Measurements from ENCODE around the gene TTC19.
"Not testable (repeated sequence)": the region's sequence is repeated elsewhere in the genome, so short reads cannot be mapped to it uniquely, and the experiment has no call there.

Gene TTC19

GRCh38 chr17:16050844-16051243, 51.2 kb downstream of the TTC19 start:
- TF ChIP-seq, protein P1, sequence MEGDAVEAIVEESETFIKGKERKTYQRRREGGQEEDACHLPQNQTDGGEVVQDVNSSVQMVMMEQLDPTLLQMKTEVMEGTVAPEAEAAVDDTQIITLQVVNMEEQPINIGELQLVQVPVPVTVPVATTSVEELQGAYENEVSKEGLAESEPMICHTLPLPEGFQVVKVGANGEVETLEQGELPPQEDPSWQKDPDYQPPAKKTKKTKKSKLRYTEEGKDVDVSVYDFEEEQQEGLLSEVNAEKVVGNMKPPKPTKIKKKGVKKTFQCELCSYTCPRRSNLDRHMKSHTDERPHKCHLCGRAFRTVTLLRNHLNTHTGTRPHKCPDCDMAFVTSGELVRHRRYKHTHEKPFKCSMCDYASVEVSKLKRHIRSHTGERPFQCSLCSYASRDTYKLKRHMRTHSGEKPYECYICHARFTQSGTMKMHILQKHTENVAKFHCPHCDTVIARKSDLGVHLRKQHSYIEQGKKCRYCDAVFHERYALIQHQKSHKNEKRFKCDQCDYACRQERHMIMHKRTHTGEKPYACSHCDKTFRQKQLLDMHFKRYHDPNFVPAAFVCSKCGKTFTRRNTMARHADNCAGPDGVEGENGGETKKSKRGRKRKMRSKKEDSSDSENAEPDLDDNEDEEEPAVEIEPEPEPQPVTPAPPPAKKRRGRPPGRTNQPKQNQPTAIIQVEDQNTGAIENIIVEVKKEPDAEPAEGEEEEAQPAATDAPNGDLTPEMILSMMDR (IDR thresholded peaks at IDR 0.05; ENCODE audit: low read depth, low read length) = no peak
- Histone ChIP-seq H3K27me3 (no peaks in the 10 kb centered on the region), H3K4me3 (ENCODE audit: low read depth, low read length) (no peak overlapping the region), H3K36me3 (peaks cover 22% of the 10 kb centered on the region), H3K4me1 (no peaks in the 10 kb centered on the region), H3K9me3 (no peaks in the 10 kb centered on the region)
- no peak for DNase-seq

- H3K9me3 ChIP-seq = no peaks in the 10 kb centered on the region
- no peak for DNase-seq
- no peak overlapping the region for H3K4me3 ChIP-seq (ENCODE audit: low read depth, low read length)
- H3K27me3 ChIP-seq = no peaks in the 10 kb centered on the region
- H3K36me3 ChIP-seq = peaks cover 14% of the 10 kb centered on the region
- no peaks in the 10 kb centered on the region for H3K4me1 ChIP-seq
- TF ChIP-seq, protein P1 (IDR thresholded peaks at IDR 0.05; ENCODE audit: low read depth, low read length) = no peak
Measured at GRCh38 chr17:16052486-16052885, 52.9 kb downstream of the TTC19 start.

DNA sequence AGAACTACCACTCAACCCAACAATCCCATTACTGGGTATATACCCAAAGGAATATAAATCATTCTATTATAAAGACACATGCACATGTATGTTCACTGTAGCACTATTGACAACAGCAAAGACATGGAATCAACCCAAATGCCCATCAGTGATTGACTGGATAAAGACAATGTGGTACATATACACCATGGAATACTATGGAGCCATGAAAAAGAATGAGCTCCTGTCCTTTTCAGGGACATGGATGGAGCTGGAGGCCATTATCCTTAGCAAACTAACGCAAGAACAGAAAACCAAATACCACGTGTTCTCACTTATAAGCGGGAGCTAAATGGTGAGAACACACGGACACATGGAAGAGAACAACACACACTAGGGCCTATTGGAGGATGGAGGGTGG, 55.5 kb downstream of the TTC19 start:
- H3K9me3 ChIP-seq; H3K4me1 ChIP-seq; H3K36me3 ChIP-seq; H3K27me3 ChIP-seq; H3K4me3 ChIP-seq (ENCODE audit: low read depth, low read length); DNase-seq: not testable (repeated sequence)

GRCh38 chr17:16061631-16062030, 62.0 kb downstream of the TTC19 start:
- Histone ChIP-seq H3K27me3 (no peaks in the 10 kb centered on the region), H3K36me3 (peaks cover 4% of the 10 kb centered on the region), H3K4me3 (ENCODE audit: low read depth, low read length) (no peak overlapping the region), H3K9me3 (no peaks in the 10 kb centered on the region), H3K4me1 (no peaks in the 10 kb centered on the region)
- no peak for DNase-seq
- TF ChIP-seq, protein P1 (IDR thresholded peaks at IDR 0.05; ENCODE audit: low read depth, low read length) = no peak

GRCh38 chr17:16066125-16066524, 66.5 kb downstream of the TTC19 start:
- TF ChIP-seq, protein P1 (IDR thresholded peaks at IDR 0.05; ENCODE audit: low read depth, low read length) = no peak
- Histone ChIP-seq H3K9me3 (no peaks in the 10 kb centered on the region), H3K4me3 (ENCODE audit: low read depth, low read length) (no peak overlapping the region), H3K36me3 (peaks cover 10% of the 10 kb centered on the region), H3K4me1 (no peaks in the 10 kb centered on the region), H3K27me3 (no peaks in the 10 kb centered on the region)
- DNase-seq = no peak

- no peaks in the 10 kb centered on the region for H3K9me3 ChIP-seq
- TF ChIP-seq, protein P1 (IDR thresholded peaks at IDR 0.05; ENCODE audit: low read depth, low read length) = no peak
- no peak overlapping the region for H3K4me3 ChIP-seq (ENCODE audit: low read depth, low read length)
- DNase-seq = no peak
- H3K36me3 ChIP-seq = peaks cover 8% of the 10 kb centered on the region
- no peaks in the 10 kb centered on the region for H3K4me1 ChIP-seq
- H3K27me3 ChIP-seq = no peaks in the 10 kb centered on the region
Measured at GRCh38 chr17:16068323-16068722, 68.7 kb downstream of the TTC19 start.

GRCh38 chr17:16072031-16072430, 72.4 kb downstream of the TTC19 start:
- no peaks in the 10 kb centered on the region for H3K9me3 ChIP-seq
- TF ChIP-seq, protein P1 (IDR thresholded peaks at IDR 0.05; ENCODE audit: low read depth, low read length) = no peak
- no peak for DNase-seq
- no peaks in the 10 kb centered on the region for H3K4me1 ChIP-seq
- H3K36me3 ChIP-seq = peaks cover 8% of the 10 kb centered on the region
- H3K4me3 ChIP-seq (ENCODE audit: low read depth, low read length) = no peak overlapping the region
- H3K27me3 ChIP-seq = no peaks in the 10 kb centered on the region
